Prostate gland (tissue), 2 donors: ENCODE data around the gene SRP9.

Experiments
- POLR2A ChIP-seq: fragments of 450-650 bp; IDR thresholded peaks from one replicate; pipeline ENCODE4 v1.6.1; 2016; ENCODE audit warnings: antibody characterized with exemption, mild to moderate bottlenecking
- POLR2AphosphoS5 ChIP-seq: sonication (generic); formaldehyde crosslinking; IDR thresholded peaks from one replicate; pipeline ENCODE4 v1.6.1; 2017; ENCODE audit warnings: antibody characterized with exemption
- TF ChIP-seq, protein P1 (sequence below), 4 experiments: fragments of 200-600 bp in 2 of 4; fragments of 450-650 bp in 2 of 4; sonication (generic) in 2 of 4; IDR thresholded peaks; 1 replicate in 3 of 4; 2 replicates in 1 of 4; pipeline ENCODE4 v1.5.1; 2016 to 2019; ENCODE audit warnings: antibody characterized with exemption in 4 of 4, mild to moderate bottlenecking in 2 of 4, moderate library complexity in 2 of 4

DNA sequence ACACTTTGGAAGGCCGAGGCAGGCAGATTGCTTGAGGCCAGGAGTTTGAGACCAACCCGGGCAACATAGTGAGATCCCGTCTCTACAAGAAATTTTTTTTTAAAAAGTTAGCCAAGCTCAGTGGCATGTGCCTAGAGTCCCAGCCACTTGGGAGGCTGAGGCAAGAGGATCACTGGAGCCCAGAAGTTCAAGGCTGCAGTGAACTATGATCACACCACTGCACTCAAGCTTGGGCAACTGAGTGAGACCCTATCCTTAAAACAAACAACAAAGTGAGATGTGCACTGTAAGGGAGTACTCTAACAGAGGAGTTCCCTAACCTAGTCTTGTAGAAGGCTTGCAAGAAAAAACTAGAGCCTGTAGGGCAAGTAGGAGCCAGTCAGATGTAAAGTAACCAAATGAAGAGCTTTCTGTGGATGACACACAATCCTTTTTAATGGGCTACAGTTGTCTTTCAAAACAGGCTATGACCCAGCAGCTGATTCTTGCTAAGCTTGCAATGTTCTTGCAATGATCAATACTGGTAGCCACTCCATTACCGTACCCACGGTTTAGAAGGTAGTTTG lies 38.0 kb upstream of the SRP9 start:
- TF ChIP-seq POLR2A (no peak), POLR2AphosphoS5 (no peak)
- TF ChIP-seq, protein P1, sequence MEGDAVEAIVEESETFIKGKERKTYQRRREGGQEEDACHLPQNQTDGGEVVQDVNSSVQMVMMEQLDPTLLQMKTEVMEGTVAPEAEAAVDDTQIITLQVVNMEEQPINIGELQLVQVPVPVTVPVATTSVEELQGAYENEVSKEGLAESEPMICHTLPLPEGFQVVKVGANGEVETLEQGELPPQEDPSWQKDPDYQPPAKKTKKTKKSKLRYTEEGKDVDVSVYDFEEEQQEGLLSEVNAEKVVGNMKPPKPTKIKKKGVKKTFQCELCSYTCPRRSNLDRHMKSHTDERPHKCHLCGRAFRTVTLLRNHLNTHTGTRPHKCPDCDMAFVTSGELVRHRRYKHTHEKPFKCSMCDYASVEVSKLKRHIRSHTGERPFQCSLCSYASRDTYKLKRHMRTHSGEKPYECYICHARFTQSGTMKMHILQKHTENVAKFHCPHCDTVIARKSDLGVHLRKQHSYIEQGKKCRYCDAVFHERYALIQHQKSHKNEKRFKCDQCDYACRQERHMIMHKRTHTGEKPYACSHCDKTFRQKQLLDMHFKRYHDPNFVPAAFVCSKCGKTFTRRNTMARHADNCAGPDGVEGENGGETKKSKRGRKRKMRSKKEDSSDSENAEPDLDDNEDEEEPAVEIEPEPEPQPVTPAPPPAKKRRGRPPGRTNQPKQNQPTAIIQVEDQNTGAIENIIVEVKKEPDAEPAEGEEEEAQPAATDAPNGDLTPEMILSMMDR (IDR thresholded peaks at IDR 0.05) = no peak
